ENCODE measurements around the gene SATB2. TPM values are rescaled to one million over a fixed set of nuclear protein-coding genes. Genes with fewer than 3 reads are reported as not detected.

SATB2 gene
- total RNA-seq, 1 experiment from 2014 or later = 22.1 TPM

GRCh38 chr2:199458009-199458805 is 468 bp upstream of the SATB2 start (continued):
- peak; percentile 22; the same call in 1 of the 2 replicates for TF ChIP-seq PRDM15 (CRISPR knock-in tag; IDR thresholded peaks at IDR 0.05)
- TF ChIP-seq ZNF317 (CRISPR knock-in tag; IDR thresholded peaks at IDR 0.05; ENCODE audit: borderline replicate concordance, low read depth) = peak; percentile 32; the same call in 1 of the 2 replicates
- no peak for TF ChIP-seq TEAD1 (CRISPR knock-in tag; IDR thresholded peaks at IDR 0.05)
- TF ChIP-seq ZNF263 (CRISPR knock-in tag; IDR thresholded peaks at IDR 0.05; ENCODE audit: low read depth) = peak; percentile 77
- TF ChIP-seq GTF2I (CRISPR knock-in tag; conservative IDR thresholded peaks at IDR 0.05) = no peak
- no peak for TF ChIP-seq HMGXB4 (CRISPR knock-in tag; IDR thresholded peaks at IDR 0.05)
- no peak for TF ChIP-seq ZNF416 (CRISPR knock-in tag; IDR thresholded peaks at IDR 0.05)
- 0 out of 2 replicates have a peak, but pooled peaks have one; percentile 3 for TF ChIP-seq TCF7 (CRISPR knock-in tag; IDR thresholded peaks at IDR 0.05; ENCODE audit: low read depth)
- 0 out of 2 replicates have a peak, but pooled peaks have one; percentile 56 for TF ChIP-seq FOXP4 (CRISPR knock-in tag; IDR thresholded peaks at IDR 0.05)
- peak; percentile 87 for TF ChIP-seq ETV6 (CRISPR knock-in tag; IDR thresholded peaks at IDR 0.05)

- TF ChIP-seq TCF7 (CRISPR knock-in tag; IDR thresholded peaks at IDR 0.05; ENCODE audit: low read depth) = no peak
- TF ChIP-seq ZNF423 (CRISPR knock-in tag; IDR thresholded peaks at IDR 0.05) = no peak
- no peak for TF ChIP-seq MAX (CRISPR knock-in tag; IDR thresholded peaks at IDR 0.05)
- TF ChIP-seq ATF3 (CRISPR knock-in tag; conservative IDR thresholded peaks at IDR 0.05) = no peak
- TF ChIP-seq ATF1 (CRISPR knock-in tag; IDR thresholded peaks at IDR 0.05) = no peak
- no peak for TF ChIP-seq TEAD4 (CRISPR knock-in tag; IDR thresholded peaks at IDR 0.05)
- ATAC-seq (no peak), DNase-seq (ENCODE audit: low spot score) (no peak)
- H3K36me3 Mint-ChIP-seq = no peaks in the 10 kb centered on the region
- H3K9me3 Mint-ChIP-seq = no peaks in the 10 kb centered on the region
- peaks cover 36% of the 10 kb centered on the region for H3K4me1 Mint-ChIP-seq
- peaks cover 44% of the 10 kb centered on the region for H3K27me3 Mint-ChIP-seq (ENCODE audit: low read depth)
- H3K27ac Mint-ChIP-seq = no peak overlapping the region
- CTCF ChIA-PET = interaction anchor here (3.3 kb wide), 1 partner anchor 13 kb away, joined by 30 read pairs; no protein-coding TSS in a partner anchor
- peak overlapping the region; percentile 92 for H3K4me3 Mint-ChIP-seq
- POLR2A ChIA-PET = no interaction called here
These were observed 1.2 kb downstream of the SATB2 start for GRCh38 chr2:199456383-199457146.

Data from WTC11 (cell line).